Right lung (tissue), 10 donors: Measurements from ENCODE around the gene PDZD8. TPM values are rescaled to one million over a fixed set of nuclear protein-coding genes. Genes with fewer than 3 reads are reported as not detected.

Source experiments
- DNase-seq, 2 donors: peaks; one replicate each; pipeline ENCODE4 v3.0.0-alpha.2; 2013
- long read RNA-seq, 8 donors: transcript quantifications; one replicate each; lab custom pipeline, GENCODE V29; 2026
- polyA plus RNA-seq, 5 donors: library from polyadenylated mRNA; unstranded; fragments of 120-200 nt; gene quantifications; one replicate each; pipeline versions ENCODE4 v1.2.1 to v1.2.3, GENCODE V29; 2013; ENCODE audit warnings: inconsistent platforms in 1 of 5, low replicate concordance in 1 of 5; ENCODE audit not compliant: insufficient read length in 5 of 5, insufficient read depth in 1 of 5

Gene PDZD8, protein sequence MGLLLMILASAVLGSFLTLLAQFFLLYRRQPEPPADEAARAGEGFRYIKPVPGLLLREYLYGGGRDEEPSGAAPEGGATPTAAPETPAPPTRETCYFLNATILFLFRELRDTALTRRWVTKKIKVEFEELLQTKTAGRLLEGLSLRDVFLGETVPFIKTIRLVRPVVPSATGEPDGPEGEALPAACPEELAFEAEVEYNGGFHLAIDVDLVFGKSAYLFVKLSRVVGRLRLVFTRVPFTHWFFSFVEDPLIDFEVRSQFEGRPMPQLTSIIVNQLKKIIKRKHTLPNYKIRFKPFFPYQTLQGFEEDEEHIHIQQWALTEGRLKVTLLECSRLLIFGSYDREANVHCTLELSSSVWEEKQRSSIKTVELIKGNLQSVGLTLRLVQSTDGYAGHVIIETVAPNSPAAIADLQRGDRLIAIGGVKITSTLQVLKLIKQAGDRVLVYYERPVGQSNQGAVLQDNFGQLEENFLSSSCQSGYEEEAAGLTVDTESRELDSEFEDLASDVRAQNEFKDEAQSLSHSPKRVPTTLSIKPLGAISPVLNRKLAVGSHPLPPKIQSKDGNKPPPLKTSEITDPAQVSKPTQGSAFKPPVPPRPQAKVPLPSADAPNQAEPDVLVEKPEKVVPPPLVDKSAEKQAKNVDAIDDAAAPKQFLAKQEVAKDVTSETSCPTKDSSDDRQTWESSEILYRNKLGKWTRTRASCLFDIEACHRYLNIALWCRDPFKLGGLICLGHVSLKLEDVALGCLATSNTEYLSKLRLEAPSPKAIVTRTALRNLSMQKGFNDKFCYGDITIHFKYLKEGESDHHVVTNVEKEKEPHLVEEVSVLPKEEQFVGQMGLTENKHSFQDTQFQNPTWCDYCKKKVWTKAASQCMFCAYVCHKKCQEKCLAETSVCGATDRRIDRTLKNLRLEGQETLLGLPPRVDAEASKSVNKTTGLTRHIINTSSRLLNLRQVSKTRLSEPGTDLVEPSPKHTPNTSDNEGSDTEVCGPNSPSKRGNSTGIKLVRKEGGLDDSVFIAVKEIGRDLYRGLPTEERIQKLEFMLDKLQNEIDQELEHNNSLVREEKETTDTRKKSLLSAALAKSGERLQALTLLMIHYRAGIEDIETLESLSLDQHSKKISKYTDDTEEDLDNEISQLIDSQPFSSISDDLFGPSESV
- 10 to 100 TPM; 17.2 to 29.1 (median 27.5) TPM for polyA plus RNA-seq
- long read RNA-seq, donor 1, full-length matches to known transcripts: 5 of 5 reads
- long read RNA-seq, donor 1, partial matches to known transcripts: 0 of 5 reads
- long read RNA-seq, donor 1, other reads (novel, unspliced or antisense): 0 of 5 reads
- long read RNA-seq, donor 2, full-length matches to known transcripts: 2 of 2 reads
- long read RNA-seq, donor 2, partial matches to known transcripts: 0 of 2 reads
- long read RNA-seq, donor 2, other reads (novel, unspliced or antisense): 0 of 2 reads
- long read RNA-seq, donor 3, full-length matches to known transcripts: 4 of 9 reads
- long read RNA-seq, donor 3, partial matches to known transcripts: 5 of 9 reads
- long read RNA-seq, donor 3, other reads (novel, unspliced or antisense): 0 of 9 reads
- long read RNA-seq, donor 4, full-length matches to known transcripts: 5 of 5 reads
- long read RNA-seq, donor 4, partial matches to known transcripts: 0 of 5 reads
- long read RNA-seq, donor 4, other reads (novel, unspliced or antisense): 0 of 5 reads
- long read RNA-seq, donor 5, full-length matches to known transcripts: 5 of 15 reads
- long read RNA-seq, donor 5, partial matches to known transcripts: 10 of 15 reads
- long read RNA-seq, donor 5, other reads (novel, unspliced or antisense): 0 of 15 reads
- long read RNA-seq, donor 6, full-length matches to known transcripts: 3 of 8 reads
- long read RNA-seq, donor 6, partial matches to known transcripts: 5 of 8 reads
- long read RNA-seq, donor 6, other reads (novel, unspliced or antisense): 0 of 8 reads
- long read RNA-seq, donor 7, full-length matches to known transcripts: 5 of 13 reads
- long read RNA-seq, donor 7, partial matches to known transcripts: 8 of 13 reads
- long read RNA-seq, donor 7, other reads (novel, unspliced or antisense): 0 of 13 reads
- long read RNA-seq, donor 8, full-length matches to known transcripts: 4 of 4 reads
- long read RNA-seq, donor 8, partial matches to known transcripts: 0 of 4 reads
- long read RNA-seq, donor 8, other reads (novel, unspliced or antisense): 0 of 4 reads

- peak; percentile 95 to 96 for DNase-seq
Measured at GRCh38 chr10:117375360-117376178, at the start of gene PDZD8. PDZD8 (minus strand) TSS chr10:117375440; CDS start chr10:117375227, 213 bp downstream.

- DNase-seq: no peak
Measured at GRCh38 chr10:117424171-117424570, 48.9 kb upstream of the PDZD8 start.

- no peak for DNase-seq
Measured at GRCh38 chr10:117421985-117422384, 46.7 kb upstream of the PDZD8 start.

DNA sequence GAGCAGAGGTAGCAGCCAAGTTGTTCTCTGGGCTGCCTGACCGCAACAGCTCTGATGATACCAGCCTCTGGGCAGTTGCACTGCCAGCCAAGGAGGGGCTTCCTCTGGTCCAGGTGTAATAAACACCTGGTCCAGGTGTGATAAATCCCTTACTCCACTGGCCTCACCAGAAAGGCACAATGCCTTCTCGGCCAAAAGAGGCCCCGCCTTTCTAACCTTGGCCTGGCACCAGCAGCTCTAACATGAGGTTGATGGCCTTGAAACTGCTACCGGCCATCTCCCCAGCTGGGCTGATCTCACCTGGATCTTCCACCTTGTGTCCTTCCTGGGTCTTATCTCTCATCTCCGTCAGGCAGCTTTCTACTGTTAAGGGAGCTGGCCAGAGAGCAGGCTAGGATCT, 45.5 kb upstream of the PDZD8 start:
- DNase-seq: no peak

DNA sequence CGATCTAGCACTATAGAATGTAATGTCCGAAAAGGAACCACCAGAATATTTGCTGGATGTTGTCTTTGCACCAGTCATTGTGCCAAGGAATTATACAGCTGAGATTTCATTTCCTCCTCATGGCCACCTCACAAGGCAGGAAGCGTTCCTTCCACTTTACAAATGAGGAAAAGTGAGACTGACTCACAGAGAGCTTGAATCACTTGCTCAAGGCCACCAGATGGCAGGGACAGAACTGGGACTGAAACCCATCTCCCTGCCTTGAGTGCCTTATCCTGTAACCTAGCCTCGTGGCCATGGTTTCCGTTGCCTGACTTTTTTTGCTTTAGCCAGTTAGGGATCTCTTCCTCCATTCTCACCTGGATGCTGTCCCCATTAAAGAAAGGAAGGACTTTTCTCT, 44.7 kb upstream of the PDZD8 start:
- no peak for DNase-seq

GRCh38 chr10:117419159-117419558, 43.9 kb upstream of the PDZD8 start:
- no peak for DNase-seq

GRCh38 chr10:117418121-117418520, 42.9 kb upstream of the PDZD8 start:
- no peak for DNase-seq

GRCh38 chr10:117417196-117417595, 42.0 kb upstream of the PDZD8 start:
- no peak for DNase-seq

GRCh38 chr10:117413928-117414618, 38.8 kb upstream of the PDZD8 start:
- DNase-seq: no peak

- no peak for DNase-seq
Measured at GRCh38 chr10:117412469-117413010, 37.3 kb upstream of the PDZD8 start.

GRCh38 chr10:117411479-117412399, 36.5 kb upstream of the PDZD8 start:
- no peak for DNase-seq

DNA sequence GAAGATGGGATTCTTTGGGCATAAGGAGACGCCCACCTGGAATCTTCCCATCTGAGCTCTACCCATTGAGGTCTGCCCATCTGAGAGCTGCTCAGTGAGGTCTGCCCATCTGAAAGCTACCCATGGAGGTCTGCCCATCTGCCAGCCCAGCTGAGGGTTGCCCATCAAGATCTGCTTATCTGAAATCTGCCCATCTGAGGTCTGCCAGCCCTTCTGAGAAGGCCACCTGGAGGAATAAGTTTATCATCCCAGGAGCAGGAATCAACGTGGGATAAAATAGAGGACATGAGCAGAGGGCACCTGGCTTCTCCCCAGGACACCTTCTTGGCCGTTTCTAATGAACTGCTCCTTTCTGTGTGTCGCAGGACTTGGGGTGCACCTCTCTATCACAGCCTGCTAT, 35.3 kb upstream of the PDZD8 start:
- DNase-seq: no peak

GRCh38 chr10:117409549-117410305, 34.5 kb upstream of the PDZD8 start:
- DNase-seq: no peak

DNA sequence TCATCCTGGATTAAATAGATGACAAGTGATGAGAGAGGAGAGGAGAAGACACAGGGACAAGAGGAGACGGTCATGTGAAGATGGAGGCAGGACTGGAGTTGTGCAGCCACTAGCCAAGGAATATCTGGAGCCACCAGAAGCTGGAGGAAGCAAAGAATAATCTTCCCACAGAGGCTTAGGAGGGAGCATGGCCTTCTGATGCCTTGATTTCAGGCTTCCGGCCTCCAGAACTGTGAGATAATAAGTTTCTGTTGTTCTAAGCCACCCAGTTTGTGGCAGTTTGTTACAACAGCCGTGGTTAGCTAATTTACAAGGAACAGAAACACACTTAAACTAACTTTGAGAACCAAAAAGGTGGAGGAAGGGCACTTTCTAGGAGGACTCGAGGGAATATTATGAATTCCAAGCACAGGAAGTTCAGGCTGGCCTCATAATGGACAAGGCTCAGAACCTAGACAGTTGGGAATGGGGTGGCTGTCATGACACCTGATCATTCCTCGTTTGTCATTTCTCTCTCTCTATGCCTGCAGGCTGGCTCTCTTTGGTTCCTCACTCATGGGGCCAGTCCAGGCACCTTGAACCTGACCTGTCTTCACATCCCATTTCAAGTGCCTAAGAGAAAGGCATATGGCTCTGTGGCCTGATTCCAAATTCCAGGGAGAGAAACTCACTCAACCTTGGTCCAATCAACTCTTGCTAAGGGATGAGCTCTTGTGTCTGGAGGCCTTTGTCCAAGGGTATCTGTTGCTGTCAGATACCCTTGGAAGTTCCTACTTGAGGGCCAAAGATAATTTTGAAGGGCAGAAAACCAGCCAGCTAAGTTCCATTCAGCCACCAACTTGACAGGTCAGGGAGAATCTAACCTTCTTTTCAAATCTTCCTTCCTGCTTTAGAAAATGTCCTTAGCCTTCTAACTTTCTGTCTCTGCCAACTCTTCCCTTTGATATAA, 33.5 kb upstream of the PDZD8 start:
- DNase-seq: no peak

DNA sequence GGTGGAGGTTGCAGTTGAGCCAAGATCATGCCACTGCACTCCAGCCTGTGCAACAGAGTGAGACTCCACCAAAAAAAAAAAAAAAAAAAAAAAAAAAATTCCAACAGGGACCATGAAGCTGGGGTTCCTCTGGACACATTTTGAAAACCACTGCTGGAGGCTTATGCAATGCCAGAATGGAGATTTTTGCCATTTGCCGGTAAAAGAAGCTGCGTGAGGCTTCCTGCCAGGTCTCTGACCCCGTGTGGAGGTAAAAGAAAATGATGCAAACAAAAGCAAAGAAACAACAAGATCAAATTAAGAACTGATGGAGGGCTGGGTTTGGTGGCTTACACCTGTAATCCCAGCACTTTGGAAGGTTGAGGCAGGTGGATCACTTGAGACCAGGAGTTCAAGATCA, 30.5 kb upstream of the PDZD8 start:
- no peak for DNase-seq
